ENCODE measurements around the gene CABLES1. TPM values are rescaled to one million over a fixed set of nuclear protein-coding genes. Genes with fewer than 3 reads are reported as not detected.

The CABLES1 gene
- total and polyA plus RNA-seq, 2 of the 8 experiments (the other 6 are each of a cell fraction or from before 2014, with no cell fraction given): 9.2 to 26.4 TPM

GRCh38 chr18:23279931-23280330 lies 144.6 kb downstream of the CABLES1 start (continued):
- TF ChIP-seq POU5F1 (IDR thresholded peaks at IDR 0.05; ENCODE audit: low read depth, low read length) (no peak), HDAC6 (IDR thresholded peaks at IDR 0.05; ENCODE audit: low read depth, low read length) (no peak)
